NAMALWA (cell line): ENCODE data around the gene EXOC6B.

Experiments
- DNase-seq: peaks from one replicate; pipeline ENCODE4 v3.0.0-alpha.2; 2015; ENCODE audit warnings: low spot score

Gene EXOC6B

GRCh38 chr2:72275084-72275483 lies 550.7 kb downstream of the EXOC6B start:
- DNase-seq: no peak

- no peak for DNase-seq
Observed at GRCh38 chr2:72274380-72274797, 551.4 kb downstream of the EXOC6B start.

DNA sequence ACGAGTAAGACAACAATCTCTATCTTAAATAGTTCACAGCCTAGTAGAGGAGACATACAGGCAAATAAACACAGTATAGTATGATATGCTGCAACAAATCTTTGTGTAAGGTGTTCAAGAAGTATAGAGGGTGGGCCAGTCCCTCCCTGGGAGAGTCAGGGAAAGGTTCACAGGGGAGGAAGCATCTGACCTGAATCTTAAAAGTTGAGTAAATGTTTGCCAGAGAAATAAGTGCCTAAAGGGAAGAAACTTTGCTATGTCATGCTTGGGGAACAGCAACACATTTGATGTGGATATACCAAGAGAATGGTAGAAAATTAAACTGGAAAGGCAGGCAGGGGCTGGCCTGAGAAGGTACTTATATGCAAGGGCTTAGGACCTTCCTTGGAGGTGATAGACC lies 552.4 kb downstream of the EXOC6B start:
- no peak for DNase-seq

GRCh38 chr2:72271766-72272641 lies 553.8 kb downstream of the EXOC6B start:
- no peak for DNase-seq

DNA sequence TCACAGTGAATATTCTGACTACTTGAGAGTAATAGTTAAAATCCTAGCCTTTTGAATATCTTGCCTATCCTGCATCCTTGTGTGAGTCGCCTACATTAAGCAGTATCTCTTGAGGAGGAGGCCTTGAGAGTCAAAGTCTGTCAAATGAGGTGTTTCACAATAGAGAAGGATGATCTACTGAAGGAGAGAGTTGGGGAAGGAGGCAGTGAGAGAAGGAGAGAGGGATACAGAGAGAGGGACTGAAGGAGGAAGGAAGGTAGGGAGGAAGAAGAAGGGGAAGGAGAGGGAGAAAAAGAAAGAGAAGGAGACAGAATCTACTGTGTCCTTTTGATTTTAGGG lies 554.6 kb downstream of the EXOC6B start:
- DNase-seq: no peak

- no peak for DNase-seq
Observed at GRCh38 chr2:72270556-72271275, 555.1 kb downstream of the EXOC6B start.

DNA sequence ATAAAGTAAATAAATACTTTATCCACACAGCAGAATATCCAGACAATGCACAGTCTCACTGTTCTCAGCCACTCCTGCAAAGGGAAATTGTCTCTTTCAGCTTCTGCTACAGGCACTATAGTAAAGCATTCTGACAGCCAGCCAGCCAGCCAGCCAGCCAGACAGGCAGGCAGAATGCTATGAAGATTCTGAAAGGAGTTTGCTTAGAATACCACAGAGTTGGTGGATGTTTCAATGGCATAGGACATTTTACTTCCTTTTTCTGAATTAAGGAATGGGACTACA lies 562.1 kb downstream of the EXOC6B start:
- no peak for DNase-seq

- DNase-seq: no peak
Observed at GRCh38 chr2:72263043-72263775, 562.6 kb downstream of the EXOC6B start.

GRCh38 chr2:72261076-72261475 lies 564.8 kb downstream of the EXOC6B start:
- no peak for DNase-seq

DNA sequence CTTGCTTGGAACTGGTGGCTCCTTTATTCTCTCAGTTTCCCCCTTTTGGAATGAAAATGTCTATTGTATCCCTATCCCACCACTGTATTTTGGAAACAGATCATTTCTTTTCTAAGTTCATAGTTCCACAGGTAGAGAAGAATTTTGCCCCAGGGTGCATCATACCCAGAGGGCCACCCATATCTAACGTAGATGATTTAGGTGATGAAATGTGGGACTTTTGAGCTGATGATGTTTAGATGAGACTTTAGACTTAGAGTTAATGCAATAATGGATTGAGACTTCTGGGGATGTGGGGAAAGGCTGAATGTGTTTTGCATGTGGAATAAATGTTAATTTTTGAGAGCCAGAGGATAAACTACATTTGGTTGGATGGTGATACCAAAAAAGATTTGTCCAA lies 570.3 kb downstream of the EXOC6B start:
- DNase-seq: no peak

DNA sequence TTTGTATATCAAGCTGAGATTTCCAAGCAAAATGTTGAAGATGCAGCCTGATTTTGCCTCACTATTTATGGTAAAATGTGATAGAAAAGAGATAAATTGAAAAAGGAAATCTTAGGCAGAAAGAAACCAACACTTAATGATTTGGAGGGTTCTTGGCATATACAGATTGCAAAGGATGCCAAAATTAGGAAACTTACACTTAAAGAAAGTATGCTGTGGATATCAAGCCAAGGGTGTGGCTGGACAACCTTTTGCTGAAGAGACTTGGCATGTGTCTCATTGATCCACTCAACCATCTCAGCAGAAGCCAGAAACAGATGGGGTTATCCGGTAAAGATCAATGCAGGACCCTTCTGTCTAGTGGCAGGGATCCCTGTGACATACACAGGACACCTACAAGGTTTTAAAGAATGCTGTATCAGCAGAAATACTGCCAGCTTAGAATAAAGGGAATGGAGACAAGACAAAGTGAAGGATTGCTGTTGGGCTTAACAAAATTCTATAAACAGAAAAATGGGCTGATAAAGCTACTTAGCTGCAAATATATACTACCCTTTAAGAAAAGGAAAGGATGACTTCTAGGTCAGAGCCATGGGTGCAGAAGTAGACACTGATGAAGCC lies 570.9 kb downstream of the EXOC6B start:
- DNase-seq: no peak

- DNase-seq: no peak
Observed at GRCh38 chr2:72238311-72238710, 587.5 kb downstream of the EXOC6B start.

DNA sequence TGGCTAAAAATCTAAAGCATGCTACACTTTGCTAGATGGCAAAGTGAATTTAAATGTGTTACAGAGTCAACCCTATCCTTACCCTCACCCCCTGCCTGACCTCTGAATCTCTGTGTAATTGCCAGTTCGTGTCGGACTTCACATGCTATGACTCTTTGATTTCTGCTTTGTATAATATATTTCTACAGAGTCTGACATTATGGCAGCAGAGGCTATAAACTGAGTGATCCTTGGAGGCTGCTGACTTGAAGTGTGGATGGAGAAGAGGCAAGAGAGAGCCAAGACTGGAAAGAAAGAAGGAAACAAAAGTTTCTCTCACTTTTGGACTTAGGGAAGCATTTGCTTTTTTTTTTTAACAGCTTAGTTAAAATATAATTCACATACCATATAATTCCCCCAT lies 588.3 kb downstream of the EXOC6B start:
- no peak for DNase-seq

DNA sequence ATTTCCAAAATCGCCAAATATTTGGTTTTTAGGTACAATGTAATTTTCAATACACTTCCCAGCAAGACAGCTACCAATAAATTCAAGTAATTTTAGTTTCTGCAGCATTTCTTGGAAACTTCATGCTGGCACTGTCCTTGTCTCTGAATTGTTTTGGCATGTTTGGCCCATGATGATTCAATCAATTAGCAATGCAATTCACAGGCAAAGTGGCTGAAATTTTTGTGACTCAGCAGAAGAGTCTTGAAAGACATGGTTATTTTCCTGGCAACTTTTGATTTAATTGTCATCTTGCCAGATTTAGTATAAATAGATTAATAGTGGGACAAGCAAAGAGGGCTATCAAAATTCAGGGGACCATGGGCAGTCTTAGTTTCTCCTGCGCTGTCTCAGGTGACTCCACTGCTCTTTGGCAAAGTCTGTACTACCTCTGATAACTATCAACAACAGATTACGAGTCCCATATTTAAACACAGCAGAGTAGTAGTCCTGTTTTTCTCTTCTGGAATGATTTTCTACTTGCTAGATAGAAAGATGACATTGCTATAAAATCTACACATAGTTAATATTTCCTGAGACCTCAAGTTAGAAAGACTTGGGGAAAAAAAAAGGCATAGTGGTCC lies 589.3 kb downstream of the EXOC6B start:
- no peak for DNase-seq

DNA sequence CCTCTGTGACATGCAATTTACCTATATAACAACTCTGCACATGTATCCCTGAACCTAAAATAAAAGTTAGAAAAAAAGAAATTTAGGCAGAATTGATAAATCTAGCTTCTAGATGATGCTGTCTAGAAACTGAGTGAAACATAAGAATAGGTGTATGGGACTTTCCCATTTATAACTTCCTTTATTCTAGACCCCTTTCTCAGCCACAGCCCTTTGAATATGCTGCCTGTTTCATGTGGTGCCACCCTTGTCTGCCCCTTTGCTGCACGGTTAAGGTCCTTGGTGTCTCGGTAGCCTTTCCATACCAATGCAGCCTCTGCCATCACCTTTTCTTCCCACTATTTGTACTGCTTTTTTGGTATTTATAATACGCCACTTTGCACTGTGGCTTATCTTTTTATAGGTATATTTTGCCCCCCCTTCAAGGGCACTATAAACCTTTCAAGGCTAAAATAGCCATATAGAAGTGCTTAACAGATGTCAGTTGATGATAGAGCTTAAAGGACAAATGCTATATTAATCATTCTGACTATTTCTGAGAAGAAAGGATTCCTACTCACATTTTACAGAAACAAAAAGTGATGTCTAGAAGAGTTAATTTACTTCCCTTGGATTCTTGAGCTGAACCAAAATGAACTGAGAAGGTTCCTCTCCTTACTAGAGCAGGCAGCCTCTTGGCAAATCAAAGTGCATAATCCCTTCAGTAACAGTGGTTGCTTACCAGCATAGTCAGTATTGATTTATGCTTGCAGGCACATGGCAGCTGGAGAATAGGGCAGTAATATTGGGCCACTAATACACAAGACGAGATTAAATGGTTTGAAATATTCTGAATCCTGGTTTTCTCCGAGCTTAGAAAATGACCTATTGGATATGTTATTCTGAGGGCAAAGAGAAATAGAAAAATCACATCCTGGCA lies 590.1 kb downstream of the EXOC6B start:
- no peak for DNase-seq

- no peak for DNase-seq
Observed at GRCh38 chr2:72233211-72233610, 592.6 kb downstream of the EXOC6B start.

DNA sequence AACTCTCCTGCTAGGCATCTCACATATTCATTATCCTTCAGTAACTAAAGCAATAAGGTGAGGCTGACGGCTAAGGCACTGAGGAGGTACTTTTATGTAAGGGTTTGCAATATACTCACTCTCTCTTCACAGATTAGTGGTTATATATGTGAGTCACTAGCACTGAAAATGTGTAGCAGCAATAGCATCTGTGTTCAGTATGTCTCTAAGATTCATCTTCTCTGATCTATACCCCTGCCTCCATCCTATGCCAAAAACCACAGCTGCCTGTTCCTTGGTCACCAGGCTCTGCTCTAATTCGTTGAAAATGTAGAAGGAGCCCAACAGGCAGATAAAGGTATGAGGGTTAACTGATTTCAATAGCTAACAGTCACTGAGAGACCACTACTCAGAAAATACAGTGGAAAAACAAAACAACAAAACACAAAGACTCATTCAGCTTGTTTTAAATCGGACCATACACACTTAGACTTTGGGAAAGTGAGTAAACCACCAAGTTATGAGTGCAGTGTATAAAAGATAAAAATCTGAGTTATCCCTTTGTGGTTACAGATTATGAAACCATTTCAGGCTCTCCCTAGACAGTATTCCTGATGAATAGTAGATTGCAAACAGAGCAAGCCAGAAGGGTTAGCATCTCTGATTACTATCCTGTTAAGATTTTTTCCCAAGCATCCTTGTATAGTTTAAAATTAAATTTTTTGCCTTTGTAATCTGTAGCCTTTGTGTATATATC lies 602.8 kb downstream of the EXOC6B start:
- no peak for DNase-seq

DNA sequence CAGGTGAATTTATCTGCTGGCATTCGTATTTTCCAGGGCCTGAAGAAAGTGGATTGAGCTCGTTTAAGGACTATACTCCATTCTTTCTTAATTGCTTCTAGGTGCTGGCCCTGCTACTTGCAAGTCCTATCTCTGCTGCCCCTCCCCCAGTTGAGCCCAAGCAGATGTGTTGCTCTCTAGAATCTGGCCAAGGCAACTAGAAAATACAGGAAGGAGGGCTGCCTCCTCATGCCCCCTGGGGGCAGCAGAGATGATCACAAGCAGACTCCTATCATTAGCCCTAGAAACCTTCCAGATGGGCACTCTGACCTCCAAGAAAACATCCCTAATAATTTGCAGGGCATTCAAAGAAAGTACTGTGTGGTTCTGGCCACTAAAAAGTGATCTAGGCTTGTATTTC lies 605.7 kb downstream of the EXOC6B start:
- DNase-seq: peak; percentile 54

GRCh38 chr2:72214429-72215143 lies 611.2 kb downstream of the EXOC6B start:
- DNase-seq: no peak

- DNase-seq: no peak
Observed at GRCh38 chr2:72212486-72212855, 613.4 kb downstream of the EXOC6B start.
